PC-3 (cell line): ENCODE results near the gene FBXO38. TPM values are rescaled to one million over a fixed set of nuclear protein-coding genes. Genes with fewer than 3 reads are reported as not detected.
A peak's percentile ranks its signal among the peaks of the same experiment; 100 is the strongest.

Experiments used
- ATAC-seq: fragments of 200-7000 bp; cut with Tn5 transposase; 2 replicates; pipeline ENCODE4 v1.9.1; 2020; ENCODE audit warnings: mild to moderate bottlenecking, moderate library complexity
- BruUV-seq: library from RNA; stranded (reverse); fragments of 400-500 nt; replicated peaks from 2 replicates; lab custom pipeline; 2021; lab: Mats Ljungman, UMichigan
- CTCF ChIA-PET: fragments of 300-600 bp; sonication (Branson Sonifier 250); formaldehyde crosslinking; loops from one replicate; lab custom pipeline; 2022; ENCODE audit warnings: antibody characterized with exemption; lab: Charles Lee
- POLR2A ChIA-PET: fragments of 300-600 bp; sonication (Branson Sonifier 250); formaldehyde crosslinking; loops from one replicate; lab custom pipeline; 2022; ENCODE audit warnings: antibody characterized with exemption; ENCODE audit not compliant: unreplicated experiment; lab: Charles Lee
- DNase-seq: peaks from one replicate; pipeline ENCODE4 v3.0.0-alpha.2; 2015
- H2AFZ ChIP-seq: fragments of 300-600 bp; sonication (generic); 2 replicates; pipeline ENCODE4 v1.6.0; 2016; ENCODE audit warnings: antibody characterized with exemption, low read length
- H3F3A ChIP-seq: fragments of 300-600 bp; sonication (generic); one replicate; pipeline ENCODE4 v1.6.0; 2017; ENCODE audit warnings: antibody characterized with exemption, low read length, control low read depth, mild to moderate bottlenecking; ENCODE audit not compliant: unreplicated experiment
- H3K27ac ChIP-seq: fragments of 300-600 bp; sonication (generic); 2 replicates; pipeline ENCODE4 v1.5.1; 2016; ENCODE audit warnings: mild to moderate bottlenecking, low read length
- H3K27me3 ChIP-seq: fragments of 300-600 bp; sonication (generic); 2 replicates; pipeline ENCODE4 v1.6.1; 2016; ENCODE audit warnings: low read length, mixed read lengths
- H3K36me3 ChIP-seq: fragments of 300-600 bp; sonication (generic); 2 replicates; pipeline ENCODE4 v1.6.1; 2016; ENCODE audit warnings: low read depth, mixed run types, low read length, mixed read lengths
- H3K4me1 ChIP-seq: fragments of 300-600 bp; sonication (generic); 2 replicates; pipeline ENCODE4 v1.5.1; 2016; ENCODE audit warnings: low read length; ENCODE audit not compliant: insufficient read depth
- H3K4me2 ChIP-seq: fragments of 300-600 bp; sonication (generic); 2 replicates; pipeline ENCODE4 v1.6.0; 2016; ENCODE audit warnings: low read length
- H3K4me3 ChIP-seq: fragments of 300-600 bp; sonication (generic); 2 replicates; pipeline ENCODE4 v1.5.1; 2016; ENCODE audit warnings: mild to moderate bottlenecking, low read length, mixed read lengths
- H3K79me2 ChIP-seq: fragments of 300-600 bp; sonication (generic); 2 replicates; pipeline ENCODE4 v1.6.1; 2017; ENCODE audit warnings: low read length, mixed read lengths
- H3K9ac ChIP-seq: fragments of 300-600 bp; sonication (generic); 2 replicates; pipeline ENCODE4 v1.6.0; 2016; ENCODE audit warnings: mild to moderate bottlenecking, low read length
- H3K9me2 ChIP-seq: fragments of 300-600 bp; sonication (generic); replicated peaks from 2 replicates; pipeline ENCODE4 v1.6.1; 2016; ENCODE audit warnings: mixed run types, low read length, mixed read lengths
- H3K9me3 ChIP-seq: fragments of 300-600 bp; sonication (generic); 2 replicates; pipeline ENCODE4 v1.6.1; 2016; ENCODE audit warnings: low read length, mixed read lengths
- H4K20me1 ChIP-seq: fragments of 300-600 bp; sonication (generic); 2 replicates; pipeline ENCODE4 v1.6.1; 2016; ENCODE audit warnings: low read length, mixed read lengths
- CTCF ChIP-seq: fragments of 300-600 bp; sonication (generic); conservative IDR thresholded peaks from 2 replicates; pipeline ENCODE4 v1.5.1; 2017; ENCODE audit warnings: antibody characterized with exemption, low read depth, mild to moderate bottlenecking, low read length
- EZH2 ChIP-seq: fragments of 300-600 bp; sonication (generic); IDR thresholded peaks from one replicate; pipeline ENCODE4 v1.6.1; 2017; ENCODE audit warnings: antibody characterized with exemption, mild to moderate bottlenecking, low read length; ENCODE audit not compliant: unreplicated experiment
- EZH2phosphoT487 ChIP-seq: fragments of 300-600 bp; sonication (generic); IDR thresholded peaks from 2 replicates; pipeline ENCODE4 v1.6.1; 2018; ENCODE audit warnings: mild to moderate bottlenecking, antibody characterized with exemption, low read length, borderline replicate concordance
- intact Hi-C: fragments of 100-400 bp; cut with micrococcal nuclease; formaldehyde crosslinking; loops from 2 replicates; pipeline ENCODE4 v1.9.0; 2023
- total RNA-seq: library from RNA; depleted of rRNA; stranded (reverse); fragments of >200 nt; gene quantifications from 2 replicates; pipeline ENCODE4 v1.2.3, GENCODE V29; 2014

FBXO38 gene
- total RNA-seq, 1 experiment from 2014 or later, result 42.7 TPM

- TF ChIP-seq EZH2phosphoT487 (no peak), EZH2 (no peak), CTCF (no peak)
- Histone ChIP-seq H3K9me2 (no peaks in the 10 kb centered on the region; the same call in 1 of the 2 replicates), H3K9me3 (no peaks in the 10 kb centered on the region), H3F3A (no peaks in the 10 kb centered on the region), H2AFZ (no peak overlapping the region), H3K36me3 (no peaks in the 10 kb centered on the region), H3K4me3 (no peak overlapping the region), H3K9ac (no peak overlapping the region), H3K27me3 (no peaks in the 10 kb centered on the region), H3K4me1 (peaks cover 16% of the 10 kb centered on the region), H3K79me2 (no peaks in the 10 kb centered on the region), H3K27ac (no peak overlapping the region), H3K4me2 (no peak overlapping the region), H4K20me1 (no peaks in the 10 kb centered on the region)
- peak; percentile 49 for DNase-seq
- CTCF ChIA-PET, result interaction anchor here (1.2 to 1.5 kb wide), 2 partner anchors 10 to 378 kb away, joined by 3 read pairs; no protein-coding TSS in a partner anchor
- POLR2A ChIA-PET, result no interaction called here
- BruUV-seq, result no TSS peak
- intact Hi-C loops, result loop anchor here (1.0 to 5.0 kb wide), 6 partner anchors 22 to 405 kb away; no protein-coding TSS in a partner anchor
- ATAC-seq, result peak; percentile 75
Observed at GRCh38 chr5:148352696-148353095, 31.1 kb upstream of the FBXO38 start.

- Histone ChIP-seq H3K4me3 (no peak overlapping the region), H3F3A (no peaks in the 10 kb centered on the region), H3K27me3 (no peaks in the 10 kb centered on the region), H3K9me2 (no peaks in the 10 kb centered on the region; the same call in 1 of the 2 replicates), H3K9ac (no peak overlapping the region), H2AFZ (no peak overlapping the region), H4K20me1 (no peaks in the 10 kb centered on the region), H3K36me3 (no peaks in the 10 kb centered on the region), H3K4me2 (no peak overlapping the region), H3K9me3 (no peaks in the 10 kb centered on the region), H3K27ac (no peak overlapping the region), H3K4me1 (peaks cover 10% of the 10 kb centered on the region), H3K79me2 (no peaks in the 10 kb centered on the region)
- peak; percentile 68 for TF ChIP-seq CTCF
- no peak for TF ChIP-seq EZH2phosphoT487
- no peak for TF ChIP-seq EZH2
- ATAC-seq, result peak; percentile 43; the same call in 1 of the 2 replicates
- ChIA-PET CTCF (no interaction called here), POLR2A (no interaction called here)
- BruUV-seq, result no TSS peak
- peak; percentile 51 for DNase-seq
- intact Hi-C loops, result loop anchor here (1.0 to 5.0 kb wide), 5 partner anchors 39 to 406 kb away; no protein-coding TSS in a partner anchor
Observed at GRCh38 chr5:148353634-148354033, 30.1 kb upstream of the FBXO38 start.

GRCh38 chr5:148364343-148364742 is 19.4 kb upstream of the FBXO38 start:
- DNase-seq (no peak), ATAC-seq (peak; percentile 45; the same call in 1 of the 2 replicates)
- H3F3A ChIP-seq, result no peaks in the 10 kb centered on the region
- no peaks in the 10 kb centered on the region for H3K27me3 ChIP-seq
- H3K9me3 ChIP-seq, result no peaks in the 10 kb centered on the region
- no peak overlapping the region for H3K4me3 ChIP-seq
- H4K20me1 ChIP-seq, result no peaks in the 10 kb centered on the region
- TF ChIP-seq EZH2phosphoT487 (no peak), CTCF (no peak), EZH2 (no peak)
- ChIA-PET POLR2A (no interaction called here), CTCF (no interaction called here)
- no peaks in the 10 kb centered on the region for H3K36me3 ChIP-seq
- no peak overlapping the region for H2AFZ ChIP-seq
- H3K4me2 ChIP-seq, result no peak overlapping the region
- no peaks in the 10 kb centered on the region for H3K4me1 ChIP-seq
- intact Hi-C loops, result no loop called here
- no peaks in the 10 kb centered on the region for H3K79me2 ChIP-seq
- no peak overlapping the region for H3K9ac ChIP-seq
- no peak overlapping the region for H3K27ac ChIP-seq
- H3K9me2 ChIP-seq, result 0 out of 2 replicates have a peak, but pooled peaks cover 4% of the 10 kb centered on the region
- no TSS peak for BruUV-seq
